ENCODE measurements around the gene CA14. TPM values are rescaled to one million over a fixed set of nuclear protein-coding genes. Genes with fewer than 3 reads are reported as not detected.
A peak's percentile ranks its signal among the peaks of the same experiment; 100 is the strongest.

The CA14 gene
- total and polyA plus RNA-seq, 9 of the 15 experiments (the other 6 are each of a cell fraction or from before 2014, with no cell fraction given): 0.13 to 0.57 (median 0.26) TPM; not detected in 1

GRCh38 chr1:150293433-150294253 lies 36.1 kb downstream of the CA14 start, which contains the start of gene MRPS21 (continued):
- TF ChIP-seq MEF2D (tag; conservative IDR thresholded peaks at IDR 0.05; ENCODE audit: low read depth) (no peak), ZNF347 (CRISPR knock-in tag; IDR thresholded peaks at IDR 0.05; ENCODE audit: low read depth) (no peak), E2F4 (CRISPR knock-in tag; IDR thresholded peaks at IDR 0.05; ENCODE audit: low read depth) (no peak), SUPT5H (IDR thresholded peaks at IDR 0.05) (peak; percentile 96), HNRNPK (IDR thresholded peaks at IDR 0.05; ENCODE audit: low read depth, low read length, poor library complexity, severe bottlenecking) (no peak), ZNF280B (CRISPR knock-in tag; IDR thresholded peaks at IDR 0.05) (no peak), SMAD2 (IDR thresholded peaks at IDR 0.05; ENCODE audit: low read depth, low read length) (no peak), CC2D1A (IDR thresholded peaks at IDR 0.05) (peak; percentile 17; the same call in 1 of the 2 replicates), ZNF140 (CRISPR knock-in tag; IDR thresholded peaks at IDR 0.05) (no peak), PCBP2 (IDR thresholded peaks at IDR 0.05; ENCODE audit: low read depth, low read length, poor library complexity, severe bottlenecking) (no peak), ILF3 (IDR thresholded peaks at IDR 0.05; ENCODE audit: borderline replicate concordance) (no peak), SMAD4 (CRISPR knock-in tag; conservative IDR thresholded peaks at IDR 0.05) (0 out of 2 replicates have a peak, but pooled peaks have one; percentile 25), ZNF780A (CRISPR knock-in tag; IDR thresholded peaks at IDR 0.05) (no peak), ASH1L (IDR thresholded peaks at IDR 0.05; ENCODE audit: borderline replicate concordance, low read depth, partially characterized antibody) (no peak), CREM (IDR thresholded peaks at IDR 0.05; ENCODE audit: low read depth) (peak; percentile 99), DNMT1 (IDR thresholded peaks at IDR 0.05) (no peak), ZNF174 (CRISPR knock-in tag; IDR thresholded peaks at IDR 0.05) (no peak), NRF1 (conservative IDR thresholded peaks at IDR 0.05 in 1 of 2, IDR thresholded peaks at IDR 0.05 in 1 of 2) (peak; percentile 54 to 64), HLTF (IDR thresholded peaks at IDR 0.05) (no peak), LARP7 (IDR thresholded peaks at IDR 0.05) (no peak), ILK (tag; IDR thresholded peaks at IDR 0.05; ENCODE audit: borderline replicate concordance, low read depth) (no peak)
- TF ChIP-seq, protein P1, sequence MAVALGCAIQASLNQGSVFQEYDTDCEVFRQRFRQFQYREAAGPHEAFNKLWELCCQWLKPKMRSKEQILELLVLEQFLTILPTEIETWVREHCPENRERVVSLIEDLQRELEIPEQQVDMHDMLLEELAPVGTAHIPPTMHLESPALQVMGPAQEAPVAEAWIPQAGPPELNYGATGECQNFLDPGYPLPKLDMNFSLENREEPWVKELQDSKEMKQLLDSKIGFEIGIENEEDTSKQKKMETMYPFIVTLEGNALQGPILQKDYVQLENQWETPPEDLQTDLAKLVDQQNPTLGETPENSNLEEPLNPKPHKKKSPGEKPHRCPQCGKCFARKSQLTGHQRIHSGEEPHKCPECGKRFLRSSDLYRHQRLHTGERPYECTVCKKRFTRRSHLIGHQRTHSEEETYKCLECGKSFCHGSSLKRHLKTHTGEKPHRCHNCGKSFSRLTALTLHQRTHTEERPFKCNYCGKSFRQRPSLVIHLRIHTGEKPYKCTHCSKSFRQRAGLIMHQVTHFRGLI (CRISPR knock-in tag; IDR thresholded peaks at IDR 0.05): no peak
- TF ChIP-seq, protein P2, sequence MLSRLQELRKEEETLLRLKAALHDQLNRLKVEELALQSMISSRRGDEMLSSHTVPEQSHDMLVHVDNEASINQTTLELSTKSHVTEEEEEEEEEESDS (CRISPR knock-in tag; IDR thresholded peaks at IDR 0.05): no peak

Data from K562 (cell line).